ENCODE measurements around the gene OR4D2.

Gene OR4D2

GRCh38 chr17:58176200-58176599 is 9.4 kb downstream of the OR4D2 start:
- Histone ChIP-seq H3K79me2 (ENCODE audit: insufficient read depth, low read length) (no peaks in the 10 kb centered on the region), H3K36me3 (ENCODE audit: low read length) (no peaks in the 10 kb centered on the region), H3K9me2 (replicated peaks; ENCODE audit: insufficient read depth, low read length) (no peaks in the 10 kb centered on the region), H3K4me2 (ENCODE audit: low read depth, low read length, poor library complexity, severe bottlenecking) (no peak overlapping the region), H3K4me3 (ENCODE audit: insufficient read depth, low read length, poor library complexity, severe bottlenecking) (no peak overlapping the region), H2AFZ (ENCODE audit: low read depth, low read length, severe bottlenecking) (no peak overlapping the region), H3K27ac (ENCODE audit: low read depth, low read length) (no peak overlapping the region), H3K27me3 (ENCODE audit: low read length) (no peaks in the 10 kb centered on the region), H3F3A (ENCODE audit: insufficient read depth) (no peaks in the 10 kb centered on the region), H3K9me3 (ENCODE audit: insufficient read depth, low read length) (no peaks in the 10 kb centered on the region), H3K9ac (ENCODE audit: low read length) (no peak overlapping the region), H4K20me1 (ENCODE audit: low read depth, low read length) (no peaks in the 10 kb centered on the region)
- no peak for TF ChIP-seq CTCF (IDR thresholded peaks at IDR 0.05; ENCODE audit: insufficient read depth, low read length, poor library complexity, severe bottlenecking)
- no peak for TF ChIP-seq EZH2phosphoT487 (conservative IDR thresholded peaks at IDR 0.05; ENCODE audit: low read length)

DNA sequence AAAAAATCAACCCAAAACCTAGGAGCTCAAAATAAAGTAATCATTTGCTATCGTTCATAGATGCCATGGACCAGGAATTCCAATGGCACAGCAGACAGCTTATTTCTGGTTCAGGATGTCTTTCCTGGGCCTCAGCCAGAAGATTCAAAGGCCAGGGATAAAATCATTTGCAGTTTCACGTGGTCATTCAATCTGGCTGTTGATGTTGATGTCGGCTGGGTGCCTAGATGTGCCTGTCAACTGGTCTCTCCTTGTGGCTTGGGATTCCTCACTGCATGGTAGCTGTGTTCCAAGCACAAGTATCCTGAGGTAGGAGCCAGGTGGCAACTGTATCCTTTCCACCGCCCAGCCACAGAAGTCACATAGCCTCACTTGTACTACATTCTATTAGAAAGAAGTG is 15.0 kb downstream of the OR4D2 start:
- Histone ChIP-seq H3K36me3 (ENCODE audit: low read length) (no peaks in the 10 kb centered on the region), H3K79me2 (ENCODE audit: insufficient read depth, low read length) (no peaks in the 10 kb centered on the region), H3F3A (ENCODE audit: insufficient read depth) (no peaks in the 10 kb centered on the region), H3K27ac (ENCODE audit: low read depth, low read length) (no peak overlapping the region), H4K20me1 (ENCODE audit: low read depth, low read length) (no peaks in the 10 kb centered on the region), H3K9me3 (ENCODE audit: insufficient read depth, low read length) (no peaks in the 10 kb centered on the region), H3K9me2 (replicated peaks; ENCODE audit: insufficient read depth, low read length) (no peaks in the 10 kb centered on the region), H3K27me3 (ENCODE audit: low read length) (no peaks in the 10 kb centered on the region), H3K9ac (ENCODE audit: low read length) (no peak overlapping the region), H3K4me3 (ENCODE audit: insufficient read depth, low read length, poor library complexity, severe bottlenecking) (no peak overlapping the region), H2AFZ (ENCODE audit: low read depth, low read length, severe bottlenecking) (no peak overlapping the region), H3K4me2 (ENCODE audit: low read depth, low read length, poor library complexity, severe bottlenecking) (no peak overlapping the region)
- TF ChIP-seq EZH2phosphoT487 (conservative IDR thresholded peaks at IDR 0.05; ENCODE audit: low read length), result no peak
- no peak for TF ChIP-seq CTCF (IDR thresholded peaks at IDR 0.05; ENCODE audit: insufficient read depth, low read length, poor library complexity, severe bottlenecking)

- H3F3A ChIP-seq (ENCODE audit: insufficient read depth), result no peaks in the 10 kb centered on the region
- no peak overlapping the region for H2AFZ ChIP-seq (ENCODE audit: low read depth, low read length, severe bottlenecking)
- no peaks in the 10 kb centered on the region for H3K9me3 ChIP-seq (ENCODE audit: insufficient read depth, low read length)
- no peak overlapping the region for H3K4me2 ChIP-seq (ENCODE audit: low read depth, low read length, poor library complexity, severe bottlenecking)
- no peaks in the 10 kb centered on the region for H3K36me3 ChIP-seq (ENCODE audit: low read length)
- no peak overlapping the region for H3K27ac ChIP-seq (ENCODE audit: low read depth, low read length)
- no peaks in the 10 kb centered on the region for H3K79me2 ChIP-seq (ENCODE audit: insufficient read depth, low read length)
- H4K20me1 ChIP-seq (ENCODE audit: low read depth, low read length), result no peaks in the 10 kb centered on the region
- TF ChIP-seq EZH2phosphoT487 (conservative IDR thresholded peaks at IDR 0.05; ENCODE audit: low read length) (no peak), CTCF (IDR thresholded peaks at IDR 0.05; ENCODE audit: insufficient read depth, low read length, poor library complexity, severe bottlenecking) (no peak)
- H3K4me3 ChIP-seq (ENCODE audit: insufficient read depth, low read length, poor library complexity, severe bottlenecking), result no peak overlapping the region
- no peaks in the 10 kb centered on the region for H3K27me3 ChIP-seq (ENCODE audit: low read length)
- H3K9me2 ChIP-seq (replicated peaks; ENCODE audit: insufficient read depth, low read length), result no peaks in the 10 kb centered on the region
- no peak overlapping the region for H3K9ac ChIP-seq (ENCODE audit: low read length)
Measured at GRCh38 chr17:58183514-58183913, 16.7 kb downstream of the OR4D2 start.
